Liver (tissue), 9 donors: ENCODE data around the gene ARMC9. TPM values are rescaled to one million over a fixed set of nuclear protein-coding genes. Genes with fewer than 3 reads are reported as not detected.
A peak's percentile ranks its signal among the peaks of the same experiment; 100 is the strongest.

Experiments used
- DNase-seq: peaks from one replicate; pipeline ENCODE4 v3.0.0-alpha.2; 2017; ENCODE audit warnings: low spot score
- H3K27ac ChIP-seq, 2 donors: one replicate each; pipeline ENCODE4 v1.7.0; 2013; ENCODE audit warnings: inconsistent platforms in 2 of 2, low read length in 2 of 2, control low read depth in 1 of 2, low read depth in 1 of 2, mild to moderate bottlenecking in 1 of 2
- H3K27me3 ChIP-seq, 4 donors: one replicate each; pipeline versions ENCODE4 v1.6.1 to v1.7.0; 2013; ENCODE audit warnings: low read length in 3 of 4, inconsistent platforms in 1 of 4, mild to moderate bottlenecking in 1 of 4, moderate library complexity in 1 of 4; ENCODE audit not compliant: control insufficient read depth in 4 of 4, insufficient read depth in 4 of 4
- H3K36me3 ChIP-seq, 4 donors: one replicate each; pipeline versions ENCODE4 v1.6.1 to v1.7.0; 2013; ENCODE audit warnings: low read length in 3 of 4, mild to moderate bottlenecking in 3 of 4, low read depth in 1 of 4, moderate library complexity in 1 of 4; ENCODE audit not compliant: control insufficient read depth in 4 of 4, insufficient read depth in 3 of 4
- H3K4me1 ChIP-seq, 4 donors: one replicate each; pipeline versions ENCODE4 v1.6.1 to v1.7.0; 2013; ENCODE audit warnings: low read length in 3 of 4, mild to moderate bottlenecking in 3 of 4, moderate library complexity in 1 of 4; ENCODE audit not compliant: control insufficient read depth in 4 of 4, insufficient read depth in 4 of 4
- H3K4me3 ChIP-seq, 3 donors: one replicate each; pipeline versions ENCODE4 v1.6.1 to v1.7.0; 2013; ENCODE audit warnings: low read length in 3 of 3, control low read depth in 1 of 3, low read depth in 1 of 3, mild to moderate bottlenecking in 1 of 3
- H3K9ac ChIP-seq, 2 donors: one replicate each; pipeline ENCODE4 v1.7.0; 2013; ENCODE audit warnings: low read length in 2 of 2, mild to moderate bottlenecking in 2 of 2, moderate library complexity in 2 of 2, control low read depth in 1 of 2, low read depth in 1 of 2
- H3K9me3 ChIP-seq, 4 donors: one replicate each; pipeline versions ENCODE4 v1.6.1 to v1.7.0; 2013; ENCODE audit warnings: low read length in 3 of 4; ENCODE audit not compliant: control insufficient read depth in 4 of 4
- ATF3 ChIP-seq: IDR thresholded peaks from 2 replicates; pipeline ENCODE4 v1.6.1; 2016; ENCODE audit warnings: antibody characterized with exemption
- CTCF ChIP-seq: fragments of 150-350 bp; IDR thresholded peaks from 2 replicates; pipeline ENCODE4 v1.5.1; 2017; ENCODE audit warnings: improper control_type of control experiment, low read depth, low read length; ENCODE audit not compliant: missing input control
- EGR1 ChIP-seq, 2 donors: IDR thresholded peaks; 2 replicates each; pipeline ENCODE4 v1.6.1; 2016 to 2018; ENCODE audit warnings: antibody characterized with exemption in 2 of 2, low read depth in 2 of 2
- FOXA1 ChIP-seq: IDR thresholded peaks from 2 replicates; pipeline ENCODE4 v1.6.1; 2016; ENCODE audit warnings: antibody characterized with exemption
- FOXA2 ChIP-seq: IDR thresholded peaks from 2 replicates; pipeline ENCODE4 v1.6.1; 2016; ENCODE audit warnings: antibody characterized with exemption
- HNF4A ChIP-seq, 2 donors: conservative IDR thresholded peaks; 2 replicates each; pipeline ENCODE4 v1.6.1; 2016; ENCODE audit warnings: antibody characterized with exemption in 2 of 2, mild to moderate bottlenecking in 2 of 2
- HNF4G ChIP-seq: IDR thresholded peaks from 2 replicates; pipeline ENCODE4 v1.6.1; 2016; ENCODE audit warnings: antibody characterized with exemption
- JUND ChIP-seq, 2 donors: IDR thresholded peaks; 2 replicates each; pipeline ENCODE4 v1.6.1; 2016; ENCODE audit warnings: antibody characterized with exemption in 2 of 2
- MAX ChIP-seq: IDR thresholded peaks from 2 replicates; pipeline ENCODE4 v1.6.1; 2016; ENCODE audit warnings: antibody characterized with exemption
- NR2F2 ChIP-seq: IDR thresholded peaks from 2 replicates; pipeline ENCODE4 v1.6.1; 2016; ENCODE audit warnings: antibody characterized with exemption
- RAD21 ChIP-seq, 2 donors: IDR thresholded peaks; 2 replicates each; pipeline ENCODE4 v1.6.1; 2016; ENCODE audit warnings: antibody characterized with exemption in 2 of 2, mild to moderate bottlenecking in 2 of 2
- REST ChIP-seq: IDR thresholded peaks from 2 replicates; pipeline ENCODE4 v1.6.1; 2016; ENCODE audit warnings: antibody characterized with exemption, mild to moderate bottlenecking
- RXRA ChIP-seq, 2 donors: IDR thresholded peaks; 2 replicates each; pipeline ENCODE4 v1.6.1; 2017 to 2018; ENCODE audit warnings: antibody characterized with exemption in 2 of 2, mild to moderate bottlenecking in 1 of 2
- SP1 ChIP-seq: IDR thresholded peaks from 2 replicates; pipeline ENCODE4 v1.6.1; 2018; ENCODE audit warnings: antibody characterized with exemption, mild to moderate bottlenecking
- TAF1 ChIP-seq: conservative IDR thresholded peaks from 2 replicates; pipeline ENCODE4 v1.6.1; 2016; ENCODE audit warnings: antibody characterized with exemption, mild to moderate bottlenecking
- YY1 ChIP-seq: IDR thresholded peaks from 2 replicates; pipeline ENCODE4 v1.6.1; 2016; ENCODE audit warnings: antibody characterized with exemption, mild to moderate bottlenecking
- WGBS: extraction: QIAGEN DNeasy Blood & Tissue Kit; methylation state at CpG from one replicate; pipeline ENCODE4 v1.1.7; 2013; 5-methylcytosine and 5-hydroxymethylcytosine counted together
- polyA plus RNA-seq, 2 donors: library from polyadenylated mRNA; stranded (reverse) in 1 of 2; unstranded in 1 of 2; fragments of 200-250 nt in 1 of 2; fragments of >200 nt in 1 of 2; fragmentation: Nextera tagmentation in 1 of 2; extraction: Ambion mirVana in 1 of 2; gene quantifications; one replicate each; pipeline versions ENCODE4 v1.2.1 to v1.2.3, GENCODE V29; 2013 to 2015
- total RNA-seq, 2 donors: library from RNA; depleted of rRNA; stranded (reverse); fragments of >200 nt; gene quantifications; one replicate each; pipeline ENCODE4 v1.2.3, GENCODE V29; 2014
- TF ChIP-seq, protein P1 (sequence below): IDR thresholded peaks from 2 replicates; pipeline ENCODE4 v1.6.1; 2016; ENCODE audit warnings: antibody characterized with exemption
- donor health status: healthy.
- donor health status: healthy.
- donor health status: healthy.
- donor health status: healthy.
- donor health status: healthy.

ARMC9 gene
- total and polyA plus RNA-seq, 4 donors = 1.1 to 2.3 (median 1.8) TPM

DNA sequence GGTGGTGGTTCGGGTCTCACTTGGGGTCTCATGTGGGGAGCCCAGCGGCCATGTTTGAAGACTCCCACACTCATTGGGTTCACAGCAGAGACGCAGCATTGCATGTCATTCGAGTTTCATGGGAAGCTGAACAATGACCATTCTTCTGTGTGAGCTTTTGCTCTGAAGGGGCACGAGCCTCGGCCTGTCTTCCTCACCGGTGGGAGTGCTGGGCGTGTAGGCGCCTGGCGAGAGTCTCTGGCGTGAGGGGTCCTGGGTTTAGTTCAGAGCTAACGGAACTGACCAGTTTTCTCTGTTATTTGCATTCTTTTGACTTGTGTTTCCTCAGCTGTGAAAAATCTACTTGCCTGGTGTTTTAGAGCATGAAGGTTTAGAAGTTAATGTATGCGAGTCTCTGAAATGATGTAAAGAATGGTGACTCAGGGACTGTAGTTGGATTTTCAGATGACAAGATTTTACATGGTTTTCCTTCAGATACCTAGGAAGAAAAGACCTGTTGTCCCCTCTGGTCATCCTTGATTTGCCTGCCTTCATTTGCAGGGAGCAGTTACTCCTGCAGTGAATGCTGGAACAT is 98.1 kb downstream of the ARMC9 start:
- H3K27ac ChIP-seq = no peak overlapping the region
- TF ChIP-seq FOXA2 = no peak
- TF ChIP-seq HNF4G = no peak
- TF ChIP-seq RXRA (IDR thresholded peaks at IDR 0.05) = no peak
- TF ChIP-seq, protein P1, sequence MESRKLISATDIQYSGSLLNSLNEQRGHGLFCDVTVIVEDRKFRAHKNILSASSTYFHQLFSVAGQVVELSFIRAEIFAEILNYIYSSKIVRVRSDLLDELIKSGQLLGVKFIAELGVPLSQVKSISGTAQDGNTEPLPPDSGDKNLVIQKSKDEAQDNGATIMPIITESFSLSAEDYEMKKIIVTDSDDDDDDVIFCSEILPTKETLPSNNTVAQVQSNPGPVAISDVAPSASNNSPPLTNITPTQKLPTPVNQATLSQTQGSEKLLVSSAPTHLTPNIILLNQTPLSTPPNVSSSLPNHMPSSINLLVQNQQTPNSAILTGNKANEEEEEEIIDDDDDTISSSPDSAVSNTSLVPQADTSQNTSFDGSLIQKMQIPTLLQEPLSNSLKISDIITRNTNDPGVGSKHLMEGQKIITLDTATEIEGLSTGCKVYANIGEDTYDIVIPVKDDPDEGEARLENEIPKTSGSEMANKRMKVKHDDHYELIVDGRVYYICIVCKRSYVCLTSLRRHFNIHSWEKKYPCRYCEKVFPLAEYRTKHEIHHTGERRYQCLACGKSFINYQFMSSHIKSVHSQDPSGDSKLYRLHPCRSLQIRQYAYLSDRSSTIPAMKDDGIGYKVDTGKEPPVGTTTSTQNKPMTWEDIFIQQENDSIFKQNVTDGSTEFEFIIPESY = no peak
- TF ChIP-seq TAF1 = no peak
- TF ChIP-seq NR2F2 = no peak
- no peak for TF ChIP-seq MAX
- no peak for TF ChIP-seq HNF4A (conservative IDR thresholded peaks at IDR 0.05)
- TF ChIP-seq SP1 = no peak
- TF ChIP-seq REST = no peak
- TF ChIP-seq JUND (IDR thresholded peaks at IDR 0.05) = no peak

DNA sequence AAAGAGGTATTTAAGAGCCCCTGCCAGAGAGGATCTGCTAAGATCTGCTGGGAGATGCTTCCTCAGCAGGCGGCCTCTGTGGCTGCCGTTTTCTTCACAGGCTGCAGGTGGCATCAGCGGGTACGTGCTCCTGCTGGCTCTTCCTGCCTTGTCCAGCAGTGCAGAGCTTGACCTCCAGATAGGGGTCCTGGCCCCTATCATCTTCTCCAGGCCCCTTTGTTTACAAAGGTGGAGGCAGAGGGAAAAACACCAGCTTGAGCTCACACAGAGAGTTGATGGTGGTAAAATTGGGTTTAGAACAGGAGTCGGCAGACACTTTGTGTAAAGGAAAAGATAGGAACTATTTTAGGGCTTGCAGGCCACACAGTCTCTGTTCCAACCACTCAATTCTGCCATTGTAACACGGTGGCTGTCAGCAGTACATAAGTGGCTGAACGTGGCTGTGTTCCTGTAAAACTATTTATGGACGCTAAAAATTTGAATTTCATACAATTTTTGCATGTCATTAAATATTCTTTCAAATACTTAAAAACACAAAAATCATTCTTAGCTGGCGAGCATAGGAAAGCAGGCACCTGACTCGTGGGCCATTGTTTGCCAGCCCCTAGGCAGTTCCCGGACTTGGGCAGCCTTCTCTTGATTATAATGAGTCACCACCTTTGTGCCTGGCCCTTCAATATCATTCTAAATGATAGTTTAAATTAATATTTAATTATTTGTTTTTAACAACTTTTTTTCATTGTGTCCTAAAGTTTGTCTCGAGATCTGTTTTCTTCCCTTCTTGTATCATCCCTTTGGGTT is 98.9 kb downstream of the ARMC9 start:
- Histone ChIP-seq H3K9ac (no peak overlapping the region), H3K27me3 (no peaks in the 10 kb centered on the region), H3K27ac (no peak overlapping the region), H3K36me3 (no peaks in the 10 kb centered on the region), H3K9me3 (no peaks in the 10 kb centered on the region), H3K4me3 (no peak overlapping the region), H3K4me1 (no peaks in the 10 kb centered on the region)
- DNase-seq = peak; percentile 68
- WGBS = 53% methylated on average over 12 of the region's 12 CpGs
- TF ChIP-seq CTCF (peak; percentile 69), HNF4A (conservative IDR thresholded peaks at IDR 0.05) (no peak), NR2F2 (peak; percentile 57), YY1 (no peak), FOXA1 (no peak), EGR1 (IDR thresholded peaks at IDR 0.05; ENCODE audit: low read depth in 2 of 2) (no peak), SP1 (no peak), RXRA (IDR thresholded peaks at IDR 0.05) (no peak), RAD21 (IDR thresholded peaks at IDR 0.05) (peak; percentile 79 to 88), ATF3 (no peak), REST (no peak), TAF1 (no peak), JUND (IDR thresholded peaks at IDR 0.05) (no peak)
- TF ChIP-seq, protein P1 = no peak

More for the DNA sequence above, 98.1 kb downstream of the ARMC9 start:
- no peak for DNase-seq
- no peak overlapping the region for H3K4me3 ChIP-seq
- no peaks in the 10 kb centered on the region for H3K4me1 ChIP-seq
- H3K36me3 ChIP-seq = no peaks in the 10 kb centered on the region
- H3K9ac ChIP-seq = no peak overlapping the region
- H3K27me3 ChIP-seq = no peaks in the 10 kb centered on the region
- 94% methylated on average over 13 of the region's 13 CpGs for WGBS
- no peaks in the 10 kb centered on the region for H3K9me3 ChIP-seq
